ENCODE measurements around the gene PDZRN3. TPM values are rescaled to one million over a fixed set of nuclear protein-coding genes. Genes with fewer than 3 reads are reported as not detected.

The PDZRN3 gene
- total and polyA plus RNA-seq, 2 of the 13 experiments (the other 11 are each of a cell fraction or from before 2014, with no cell fraction given): not detected

DNA sequence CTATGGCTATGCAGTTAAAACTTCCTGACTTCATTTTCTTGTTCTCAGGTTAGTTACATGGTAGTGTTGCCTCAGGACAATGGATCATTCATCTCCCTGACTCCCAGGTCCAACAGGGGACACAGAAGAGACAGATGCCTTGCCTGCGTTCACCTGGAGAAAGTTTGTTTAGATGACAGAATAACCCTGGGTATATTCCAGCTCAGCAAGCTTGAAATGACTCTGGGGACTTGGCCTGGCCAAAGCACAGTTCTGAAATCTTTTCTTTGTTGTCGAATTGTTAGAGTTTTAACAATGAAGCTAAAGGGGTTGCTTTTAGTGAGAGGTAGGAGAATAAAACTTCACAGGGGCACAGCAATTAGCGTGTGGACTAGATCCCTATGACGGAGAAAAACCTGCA, 206.1 kb downstream of the PDZRN3 start:
- intact Hi-C loops (cut with micrococcal nuclease; ENCODE audit: unreplicated experiment) (no loop called here), in situ Hi-C loops (cut with HindIII; ENCODE audit: extremely low pct_ligation_motif_present, low pct_unique_long_range_greater_than_20kb) (no loop called here)
- BruUV-seq (replicated peaks): no TSS peak
- Histone ChIP-seq H3K4me3 (replicated peaks in 1 of 3; ENCODE audit: insufficient read depth in 1 of 3, low read depth in 2 of 3, low read length in 3 of 3) (no peak overlapping the region), H3K9me3 (ENCODE audit: low read length) (no peaks in the 10 kb centered on the region), H3K36me3 (replicated peaks in 1 of 2; ENCODE audit: control insufficient read depth in 1 of 2, insufficient read depth in 2 of 2, low read length in 2 of 2) (no peaks in the 10 kb centered on the region), H4K20me1 (ENCODE audit: insufficient read depth, low read length) (no peaks in the 10 kb centered on the region), H3K79me2 (ENCODE audit: insufficient read depth, low read length) (no peaks in the 10 kb centered on the region), H3K4me1 (ENCODE audit: insufficient read depth, low read length) (no peaks in the 10 kb centered on the region), H3K27ac (ENCODE audit: extremely low read length, insufficient read depth, low read length) (no peak overlapping the region), H2AFZ (ENCODE audit: low read length) (no peak overlapping the region), H3K27me3 (ENCODE audit: control insufficient read depth in 1 of 2, insufficient read depth in 2 of 2, low read length in 2 of 2) (no peaks in the 10 kb centered on the region), H3K4me2 (ENCODE audit: low read depth, low read length) (no peak overlapping the region), H3K9ac (ENCODE audit: insufficient read depth, low read depth, low read length) (no peak overlapping the region)
- CTCF ChIA-PET (ENCODE audit: low intra/inter-chr PET ratio, low total read pairs): no interaction called here
- TF ChIP-seq SMAD1 (CRISPR knock-in tag; IDR thresholded peaks at IDR 0.05; ENCODE audit: borderline replicate concordance, low read depth): no peak
- no peak for TF ChIP-seq ZNF558 (CRISPR knock-in tag; IDR thresholded peaks at IDR 0.05; ENCODE audit: borderline replicate concordance)
- TF ChIP-seq, protein P1, sequence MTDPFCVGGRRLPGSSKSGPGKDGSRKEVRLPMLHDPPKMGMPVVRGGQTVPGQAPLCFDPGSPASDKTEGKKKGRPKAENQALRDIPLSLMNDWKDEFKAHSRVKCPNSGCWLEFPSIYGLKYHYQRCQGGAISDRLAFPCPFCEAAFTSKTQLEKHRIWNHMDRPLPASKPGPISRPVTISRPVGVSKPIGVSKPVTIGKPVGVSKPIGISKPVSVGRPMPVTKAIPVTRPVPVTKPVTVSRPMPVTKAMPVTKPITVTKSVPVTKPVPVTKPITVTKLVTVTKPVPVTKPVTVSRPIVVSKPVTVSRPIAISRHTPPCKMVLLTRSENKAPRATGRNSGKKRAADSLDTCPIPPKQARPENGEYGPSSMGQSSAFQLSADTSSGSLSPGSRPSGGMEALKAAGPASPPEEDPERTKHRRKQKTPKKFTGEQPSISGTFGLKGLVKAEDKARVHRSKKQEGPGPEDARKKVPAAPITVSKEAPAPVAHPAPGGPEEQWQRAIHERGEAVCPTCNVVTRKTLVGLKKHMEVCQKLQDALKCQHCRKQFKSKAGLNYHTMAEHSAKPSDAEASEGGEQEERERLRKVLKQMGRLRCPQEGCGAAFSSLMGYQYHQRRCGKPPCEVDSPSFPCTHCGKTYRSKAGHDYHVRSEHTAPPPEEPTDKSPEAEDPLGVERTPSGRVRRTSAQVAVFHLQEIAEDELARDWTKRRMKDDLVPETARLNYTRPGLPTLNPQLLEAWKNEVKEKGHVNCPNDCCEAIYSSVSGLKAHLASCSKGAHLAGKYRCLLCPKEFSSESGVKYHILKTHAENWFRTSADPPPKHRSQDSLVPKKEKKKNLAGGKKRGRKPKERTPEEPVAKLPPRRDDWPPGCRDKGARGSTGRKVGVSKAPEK (CRISPR knock-in tag; IDR thresholded peaks at IDR 0.05; ENCODE audit: borderline replicate concordance): no peak
- no peak for TF ChIP-seq AGO2 (optimal IDR thresholded peaks at IDR 0.05; ENCODE audit: low read depth, low read length)
- ATAC-seq (no peak), DNase-seq (ENCODE audit: low spot score) (no peak), FAIRE-seq (no peak)
- 20% methylated on average over 4 of the region's 4 CpGs for WGBS (ENCODE audit: low lambda C conversion rate)
- POLR2A ChIA-PET: no interaction called here

DNA sequence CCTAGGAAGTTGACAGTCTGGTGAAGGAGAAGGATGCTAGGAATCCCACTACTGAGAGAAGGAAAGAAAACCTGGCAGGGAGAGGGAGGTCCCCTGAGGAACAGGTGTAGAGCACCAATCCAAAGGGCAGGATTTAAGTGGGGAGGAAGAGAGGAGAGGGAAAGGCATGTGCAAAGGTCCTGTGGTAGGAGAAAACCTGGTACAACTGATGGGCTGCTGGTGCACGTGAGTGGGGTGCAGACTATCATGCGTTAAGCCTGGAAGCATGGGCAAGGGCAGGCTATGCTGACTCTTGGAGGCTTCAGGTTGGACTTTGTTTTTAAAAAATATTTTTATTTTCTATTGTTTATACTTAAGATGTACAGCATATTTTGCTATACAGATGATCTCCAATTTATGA, 209.6 kb downstream of the PDZRN3 start:
- DNase-seq (ENCODE audit: low spot score): no peak
- intact Hi-C loops (cut with micrococcal nuclease; ENCODE audit: unreplicated experiment): no loop called here
- POLR2A ChIA-PET: no interaction called here
- FAIRE-seq: no peak
- Histone ChIP-seq H3K27ac (ENCODE audit: extremely low read length, insufficient read depth, low read length) (no peak overlapping the region), H4K20me1 (ENCODE audit: insufficient read depth, low read length) (no peaks in the 10 kb centered on the region), H3K9ac (ENCODE audit: insufficient read depth, low read depth, low read length) (no peak overlapping the region), H3K79me2 (ENCODE audit: insufficient read depth, low read length) (no peaks in the 10 kb centered on the region), H2AFZ (ENCODE audit: low read length) (no peak overlapping the region), H3K4me2 (ENCODE audit: low read depth, low read length) (no peak overlapping the region), H3K4me3 (replicated peaks in 1 of 3; ENCODE audit: insufficient read depth in 1 of 3, low read depth in 2 of 3, low read length in 3 of 3) (no peak overlapping the region), H3K27me3 (ENCODE audit: control insufficient read depth in 1 of 2, insufficient read depth in 2 of 2, low read length in 2 of 2) (no peaks in the 10 kb centered on the region), H3K4me1 (ENCODE audit: insufficient read depth, low read length) (no peaks in the 10 kb centered on the region), H3K9me3 (ENCODE audit: low read length) (no peaks in the 10 kb centered on the region), H3K36me3 (replicated peaks in 1 of 2; ENCODE audit: control insufficient read depth in 1 of 2, insufficient read depth in 2 of 2, low read length in 2 of 2) (no peaks in the 10 kb centered on the region)
- CTCF ChIA-PET (ENCODE audit: low intra/inter-chr PET ratio, low total read pairs): no interaction called here
- ATAC-seq: no peak
- 61% methylated on average over 2 of the region's 2 CpGs for WGBS (ENCODE audit: low lambda C conversion rate)
- BruUV-seq (replicated peaks): no TSS peak
- in situ Hi-C loops (cut with HindIII; ENCODE audit: extremely low pct_ligation_motif_present, low pct_unique_long_range_greater_than_20kb): no loop called here
- TF ChIP-seq PHF5A (CRISPR knock-in tag; IDR thresholded peaks at IDR 0.05; ENCODE audit: low read depth, unreplicated experiment) (no peak), ZNF136 (CRISPR knock-in tag; IDR thresholded peaks at IDR 0.05; ENCODE audit: low read depth) (no peak), ZNF570 (CRISPR knock-in tag; IDR thresholded peaks at IDR 0.05; ENCODE audit: borderline replicate concordance) (no peak), NR2C2 (CRISPR knock-in tag; IDR thresholded peaks at IDR 0.05; ENCODE audit: borderline replicate concordance) (no peak), ZNF510 (CRISPR knock-in tag; IDR thresholded peaks at IDR 0.05; ENCODE audit: low read depth) (no peak), NFKB2 (CRISPR knock-in tag; IDR thresholded peaks at IDR 0.05; ENCODE audit: borderline replicate concordance) (no peak), NR3C1 (CRISPR knock-in tag; IDR thresholded peaks at IDR 0.05) (no peak), SIN3B (IDR thresholded peaks at IDR 0.05; ENCODE audit: low read length) (no peak), IRF2 (CRISPR knock-in tag; IDR thresholded peaks at IDR 0.05) (no peak), TRIM24 (CRISPR knock-in tag; IDR thresholded peaks at IDR 0.05) (no peak)
- TF ChIP-seq, protein P2, sequence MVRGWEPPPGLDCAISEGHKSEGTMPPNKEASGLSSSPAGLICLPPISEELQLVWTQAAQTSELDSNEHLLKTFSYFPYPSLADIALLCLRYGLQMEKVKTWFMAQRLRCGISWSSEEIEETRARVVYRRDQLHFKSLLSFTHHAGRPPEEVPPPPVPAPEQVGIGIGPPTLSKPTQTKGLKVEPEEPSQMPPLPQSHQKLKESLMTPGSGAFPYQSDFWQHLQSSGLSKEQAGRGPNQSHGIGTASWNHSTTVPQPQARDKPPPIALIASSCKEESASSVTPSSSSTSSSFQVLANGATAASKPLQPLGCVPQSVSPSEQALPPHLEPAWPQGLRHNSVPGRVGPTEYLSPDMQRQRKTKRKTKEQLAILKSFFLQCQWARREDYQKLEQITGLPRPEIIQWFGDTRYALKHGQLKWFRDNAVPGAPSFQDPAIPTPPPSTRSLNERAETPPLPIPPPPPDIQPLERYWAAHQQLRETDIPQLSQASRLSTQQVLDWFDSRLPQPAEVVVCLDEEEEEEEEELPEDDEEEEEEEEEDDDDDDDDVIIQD (CRISPR knock-in tag; IDR thresholded peaks at IDR 0.05; ENCODE audit: low read depth): no peak
- TF ChIP-seq, protein P3, sequence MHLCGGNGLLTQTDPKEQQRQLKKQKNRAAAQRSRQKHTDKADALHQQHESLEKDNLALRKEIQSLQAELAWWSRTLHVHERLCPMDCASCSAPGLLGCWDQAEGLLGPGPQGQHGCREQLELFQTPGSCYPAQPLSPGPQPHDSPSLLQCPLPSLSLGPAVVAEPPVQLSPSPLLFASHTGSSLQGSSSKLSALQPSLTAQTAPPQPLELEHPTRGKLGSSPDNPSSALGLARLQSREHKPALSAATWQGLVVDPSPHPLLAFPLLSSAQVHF (CRISPR knock-in tag; IDR thresholded peaks at IDR 0.05): no peak

Data from HepG2 (cell line).